DOHH2 (cell line): ENCODE results near the gene DLL1.

Experiments
- EZH2phosphoT487 ChIP-seq: fragments of 200-600 bp; sonication (generic); IDR thresholded peaks from 2 replicates; pipeline ENCODE4 v1.6.1; 2017; ENCODE audit warnings: borderline replicate concordance, mild to moderate bottlenecking, antibody characterized with exemption, low read length, moderate library complexity, mixed read lengths
- TF ChIP-seq, protein P1 (sequence below): fragments of 200-600 bp; sonication (generic); IDR thresholded peaks from one replicate; pipeline ENCODE4 v1.5.1; 2014; ENCODE audit warnings: antibody characterized with exemption, mild to moderate bottlenecking, low read depth, low read length; ENCODE audit not compliant: poor library complexity, severe bottlenecking

DNA sequence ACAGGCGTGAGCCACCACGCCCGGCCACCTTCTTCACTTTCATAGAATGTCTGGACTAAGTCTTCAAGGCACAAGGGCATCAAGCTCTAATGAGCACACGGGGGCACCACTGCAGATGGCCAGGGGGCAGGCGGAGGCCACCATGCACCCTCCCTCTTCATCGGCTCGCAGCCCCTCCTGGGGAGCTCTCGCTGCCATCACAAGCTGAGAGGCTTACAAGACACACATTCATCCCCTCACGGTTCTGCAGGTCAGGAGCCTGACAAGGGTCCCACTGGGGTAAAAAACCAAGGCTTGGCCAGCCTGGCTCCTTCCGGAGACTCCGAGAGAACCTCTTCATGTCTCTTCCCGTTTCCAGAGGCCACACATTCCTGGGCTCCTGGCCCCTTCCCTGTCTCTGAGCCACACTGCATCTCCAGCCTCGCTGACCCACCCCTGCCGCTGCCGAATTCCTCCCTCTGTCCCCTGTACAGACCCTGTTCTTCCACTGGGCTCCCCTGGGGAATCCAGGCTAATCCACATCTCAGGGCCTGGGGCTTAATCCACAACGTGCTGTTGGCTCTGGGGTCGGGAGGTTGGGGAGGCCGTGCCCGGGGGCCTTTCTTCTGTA is 19.8 kb downstream of the DLL1 start:
- TF ChIP-seq, protein P1, sequence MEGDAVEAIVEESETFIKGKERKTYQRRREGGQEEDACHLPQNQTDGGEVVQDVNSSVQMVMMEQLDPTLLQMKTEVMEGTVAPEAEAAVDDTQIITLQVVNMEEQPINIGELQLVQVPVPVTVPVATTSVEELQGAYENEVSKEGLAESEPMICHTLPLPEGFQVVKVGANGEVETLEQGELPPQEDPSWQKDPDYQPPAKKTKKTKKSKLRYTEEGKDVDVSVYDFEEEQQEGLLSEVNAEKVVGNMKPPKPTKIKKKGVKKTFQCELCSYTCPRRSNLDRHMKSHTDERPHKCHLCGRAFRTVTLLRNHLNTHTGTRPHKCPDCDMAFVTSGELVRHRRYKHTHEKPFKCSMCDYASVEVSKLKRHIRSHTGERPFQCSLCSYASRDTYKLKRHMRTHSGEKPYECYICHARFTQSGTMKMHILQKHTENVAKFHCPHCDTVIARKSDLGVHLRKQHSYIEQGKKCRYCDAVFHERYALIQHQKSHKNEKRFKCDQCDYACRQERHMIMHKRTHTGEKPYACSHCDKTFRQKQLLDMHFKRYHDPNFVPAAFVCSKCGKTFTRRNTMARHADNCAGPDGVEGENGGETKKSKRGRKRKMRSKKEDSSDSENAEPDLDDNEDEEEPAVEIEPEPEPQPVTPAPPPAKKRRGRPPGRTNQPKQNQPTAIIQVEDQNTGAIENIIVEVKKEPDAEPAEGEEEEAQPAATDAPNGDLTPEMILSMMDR, result no peak
- no peak for TF ChIP-seq EZH2phosphoT487
